Loucy (cell line): Measurements from ENCODE around the gene POMT2.

Experiments used
- H2AFZ ChIP-seq: fragments of 200-600 bp; sonication (generic); 2 replicates; pipeline ENCODE4 v1.6.0; 2016; ENCODE audit warnings: antibody characterized with exemption, mild to moderate bottlenecking, low read length, moderate library complexity
- H3F3A ChIP-seq: fragments of 200-600 bp; 2 replicates; pipeline ENCODE4 v1.6.0; 2016; ENCODE audit warnings: antibody characterized with exemption, low read depth, mild to moderate bottlenecking
- H3K27me3 ChIP-seq: fragments of 200-600 bp; sonication (generic); 2 replicates; pipeline ENCODE4 v1.6.1; 2014; ENCODE audit warnings: low read length, mild to moderate bottlenecking; ENCODE audit not compliant: insufficient read depth, poor library complexity, severe bottlenecking
- H3K36me3 ChIP-seq: fragments of 200-600 bp; sonication (generic); 2 replicates; pipeline ENCODE4 v1.6.1; 2016; ENCODE audit warnings: low read length; ENCODE audit not compliant: insufficient read depth
- H3K4me1 ChIP-seq: fragments of 200-600 bp; sonication (generic); 2 replicates; pipeline ENCODE4 v1.5.1; 2014; ENCODE audit warnings: low read length, mild to moderate bottlenecking; ENCODE audit not compliant: insufficient read depth, poor library complexity, severe bottlenecking
- H3K4me2 ChIP-seq: fragments of 200-600 bp; sonication (generic); 2 replicates; pipeline ENCODE4 v1.6.0; 2014; ENCODE audit warnings: antibody characterized with exemption, low read length, low read depth, mild to moderate bottlenecking; ENCODE audit not compliant: poor library complexity, severe bottlenecking
- H3K4me3 ChIP-seq: fragments of 200-600 bp; sonication (generic); 2 replicates; pipeline ENCODE4 v1.5.1; 2014; ENCODE audit warnings: low read length, mild to moderate bottlenecking, mixed read lengths; ENCODE audit not compliant: poor library complexity, severe bottlenecking
- H3K79me2 ChIP-seq: fragments of 200-600 bp; sonication (generic); 2 replicates; pipeline ENCODE4 v1.6.1; 2014; ENCODE audit warnings: low read length; ENCODE audit not compliant: insufficient read depth
- H3K9ac ChIP-seq: fragments of 200-600 bp; sonication (generic); 2 replicates; pipeline ENCODE4 v1.6.0; 2014; ENCODE audit warnings: mild to moderate bottlenecking, low read depth, low read length, moderate library complexity; ENCODE audit not compliant: poor library complexity, severe bottlenecking
- H3K9me2 ChIP-seq: fragments of 200-600 bp; sonication (generic); replicated peaks from 2 replicates; pipeline ENCODE4 v1.6.1; 2016; ENCODE audit warnings: low read depth, low read length, mixed read lengths
- H3K9me3 ChIP-seq: fragments of 200-600 bp; sonication (generic); 2 replicates; pipeline ENCODE4 v1.6.1; 2014; ENCODE audit warnings: mild to moderate bottlenecking, antibody characterized with exemption, low read length, low read depth; ENCODE audit not compliant: insufficient read depth
- H4K20me1 ChIP-seq: fragments of 200-600 bp; sonication (generic); 2 replicates; pipeline ENCODE4 v1.6.0; 2014; ENCODE audit warnings: antibody characterized with exemption, low read length, mild to moderate bottlenecking; ENCODE audit not compliant: insufficient read depth, poor library complexity, severe bottlenecking
- EZH2phosphoT487 ChIP-seq: fragments of 200-600 bp; IDR thresholded peaks from 2 replicates; pipeline ENCODE4 v1.6.1; 2018; ENCODE audit warnings: antibody characterized with exemption, mild to moderate bottlenecking, moderate library complexity, borderline replicate concordance
- TF ChIP-seq, protein P1 (sequence below): fragments of 200-600 bp; sonication (generic); conservative IDR thresholded peaks from 2 replicates; pipeline ENCODE4 v1.5.1; 2014; ENCODE audit warnings: mild to moderate bottlenecking, antibody characterized with exemption, low read length

POMT2 gene

GRCh38 chr14:77359626-77360025 is 38.9 kb upstream of the POMT2 start:
- TF ChIP-seq, protein P1, sequence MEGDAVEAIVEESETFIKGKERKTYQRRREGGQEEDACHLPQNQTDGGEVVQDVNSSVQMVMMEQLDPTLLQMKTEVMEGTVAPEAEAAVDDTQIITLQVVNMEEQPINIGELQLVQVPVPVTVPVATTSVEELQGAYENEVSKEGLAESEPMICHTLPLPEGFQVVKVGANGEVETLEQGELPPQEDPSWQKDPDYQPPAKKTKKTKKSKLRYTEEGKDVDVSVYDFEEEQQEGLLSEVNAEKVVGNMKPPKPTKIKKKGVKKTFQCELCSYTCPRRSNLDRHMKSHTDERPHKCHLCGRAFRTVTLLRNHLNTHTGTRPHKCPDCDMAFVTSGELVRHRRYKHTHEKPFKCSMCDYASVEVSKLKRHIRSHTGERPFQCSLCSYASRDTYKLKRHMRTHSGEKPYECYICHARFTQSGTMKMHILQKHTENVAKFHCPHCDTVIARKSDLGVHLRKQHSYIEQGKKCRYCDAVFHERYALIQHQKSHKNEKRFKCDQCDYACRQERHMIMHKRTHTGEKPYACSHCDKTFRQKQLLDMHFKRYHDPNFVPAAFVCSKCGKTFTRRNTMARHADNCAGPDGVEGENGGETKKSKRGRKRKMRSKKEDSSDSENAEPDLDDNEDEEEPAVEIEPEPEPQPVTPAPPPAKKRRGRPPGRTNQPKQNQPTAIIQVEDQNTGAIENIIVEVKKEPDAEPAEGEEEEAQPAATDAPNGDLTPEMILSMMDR: no peak
- TF ChIP-seq EZH2phosphoT487: no peak
- Histone ChIP-seq H3K4me3 (no peak overlapping the region), H3F3A (no peaks in the 10 kb centered on the region), H4K20me1 (no peaks in the 10 kb centered on the region), H3K79me2 (no peaks in the 10 kb centered on the region), H3K9me3 (no peaks in the 10 kb centered on the region), H3K4me2 (no peak overlapping the region), H3K36me3 (no peaks in the 10 kb centered on the region), H3K4me1 (no peaks in the 10 kb centered on the region), H3K27me3 (no peaks in the 10 kb centered on the region), H2AFZ (no peak overlapping the region), H3K9me2 (no peaks in the 10 kb centered on the region), H3K9ac (no peak overlapping the region)

GRCh38 chr14:77356899-77357298 is 36.2 kb upstream of the POMT2 start:
- no peak overlapping the region for H3K4me2 ChIP-seq
- no peak overlapping the region for H3K9ac ChIP-seq
- no peak overlapping the region for H3K4me3 ChIP-seq
- H4K20me1 ChIP-seq: no peaks in the 10 kb centered on the region
- no peaks in the 10 kb centered on the region for H3K27me3 ChIP-seq
- H3K9me3 ChIP-seq: no peaks in the 10 kb centered on the region
- H3K79me2 ChIP-seq: no peaks in the 10 kb centered on the region
- no peaks in the 10 kb centered on the region for H3K4me1 ChIP-seq
- H3K9me2 ChIP-seq: no peaks in the 10 kb centered on the region
- H2AFZ ChIP-seq: no peak overlapping the region
- no peaks in the 10 kb centered on the region for H3F3A ChIP-seq
- H3K36me3 ChIP-seq: no peaks in the 10 kb centered on the region
- TF ChIP-seq, protein P1: no peak
- TF ChIP-seq EZH2phosphoT487: no peak

GRCh38 chr14:77355811-77356210 is 35.1 kb upstream of the POMT2 start:
- H3K4me1 ChIP-seq: no peaks in the 10 kb centered on the region
- no peaks in the 10 kb centered on the region for H3K79me2 ChIP-seq
- no peaks in the 10 kb centered on the region for H4K20me1 ChIP-seq
- no peaks in the 10 kb centered on the region for H3K27me3 ChIP-seq
- H3K4me3 ChIP-seq: no peak overlapping the region
- no peak for TF ChIP-seq EZH2phosphoT487
- TF ChIP-seq, protein P1: no peak
- H3K9me3 ChIP-seq: no peaks in the 10 kb centered on the region
- H3F3A ChIP-seq: no peaks in the 10 kb centered on the region
- no peak overlapping the region for H3K9ac ChIP-seq
- no peaks in the 10 kb centered on the region for H3K9me2 ChIP-seq
- H3K36me3 ChIP-seq: 0 out of 2 replicates have a peak, but pooled peaks cover under 1% of the 10 kb centered on the region
- no peak overlapping the region for H2AFZ ChIP-seq
- no peak overlapping the region for H3K4me2 ChIP-seq
